Lung (tissue), 12 donors: ENCODE results near the gene PCSK6. TPM values are rescaled to one million over a fixed set of nuclear protein-coding genes. Genes with fewer than 3 reads are reported as not detected.

Experiments used
- ATAC-seq: fragments of 200-7000 bp; cut with Tn5 transposase; one replicate; pipeline ENCODE4 v1.9.1; 2020; ENCODE audit warnings: moderate number of reproducible peaks; ENCODE audit not compliant: insufficient read depth, low FRiP score
- DNase-seq, 3 donors: peaks; one replicate each; pipeline ENCODE4 v3.0.0-alpha.2; 2013 to 2017
- H3K27ac ChIP-seq, 2 donors: one replicate each; pipeline ENCODE4 v1.5.1; 2013; ENCODE audit warnings: mild to moderate bottlenecking in 2 of 2, moderate library complexity in 2 of 2, control low read depth in 1 of 2, inconsistent platforms in 1 of 2, low read depth in 1 of 2, low read length in 1 of 2
- H3K27me3 ChIP-seq, 3 donors: one replicate each; pipeline ENCODE4 v1.5.1; 2013; ENCODE audit warnings: low read length in 2 of 3; ENCODE audit not compliant: control insufficient read depth in 3 of 3, insufficient read depth in 3 of 3
- H3K36me3 ChIP-seq, 4 donors: one replicate each; pipeline ENCODE4 v1.5.1; 2013; ENCODE audit warnings: low read length in 4 of 4, mild to moderate bottlenecking in 1 of 4, moderate library complexity in 1 of 4; ENCODE audit not compliant: control insufficient read depth in 4 of 4, insufficient read depth in 4 of 4
- H3K4me1 ChIP-seq, 5 donors: one replicate each; pipeline ENCODE4 v1.5.1; 2013; ENCODE audit warnings: low read length in 5 of 5, mild to moderate bottlenecking in 2 of 5, moderate library complexity in 1 of 5; ENCODE audit not compliant: control insufficient read depth in 5 of 5, insufficient read depth in 5 of 5
- H3K4me3 ChIP-seq: one replicate; pipeline ENCODE4 v1.5.1; 2013; ENCODE audit warnings: mild to moderate bottlenecking, control low read depth, moderate library complexity
- H3K9ac ChIP-seq, 2 donors: one replicate each; pipeline ENCODE4 v1.5.1; 2013; ENCODE audit warnings: low read length in 2 of 2, control low read depth in 1 of 2; ENCODE audit not compliant: insufficient read depth in 1 of 2
- H3K9me3 ChIP-seq, 4 donors: one replicate each; pipeline ENCODE4 v1.5.1; 2013; ENCODE audit warnings: low read length in 3 of 4, mild to moderate bottlenecking in 1 of 4, moderate library complexity in 1 of 4; ENCODE audit not compliant: control insufficient read depth in 4 of 4, insufficient read depth in 3 of 4
- CTCF ChIP-seq: IDR thresholded peaks from 2 replicates; pipeline ENCODE4 v1.5.1; 2012; ENCODE audit warnings: mild to moderate bottlenecking; ENCODE audit errors: control extremely low read depth, extremely low read depth
- WGBS, 2 donors: extraction: QIAGEN DNeasy Blood & Tissue Kit; methylation state at CpG; one replicate each; pipeline ENCODE4 v1.1.7; 2013; 5-methylcytosine and 5-hydroxymethylcytosine counted together
- polyA plus RNA-seq, 2 donors: library from polyadenylated mRNA; stranded (reverse); fragments of 200-250 nt; gene quantifications; one replicate each; pipeline ENCODE4 v1.2.1, GENCODE V29; 2013
- total RNA-seq, 2 donors: library from RNA; depleted of rRNA in 1 of 2; stranded (reverse); fragments of >200 nt in 1 of 2; gene quantifications; one replicate each; pipeline ENCODE4 v1.2.1, GENCODE V29; 2014 to 2021
- donor health status: control.
- donor health status: control.
- donor health status: Bipolar disorder and iron deficiency.
- donor health status: healthy.
- donor health status: DM: yes; HTN: yes; CAD: no.

PCSK6 gene
- total and polyA plus RNA-seq, 4 donors: 4.6 to 41.0 (median 8.4) TPM

- DNase-seq: no peak
- peaks cover 0 to 7% (median 0%) of the 10 kb centered on the region in 4 donors for H3K9me3 ChIP-seq
- WGBS, 2 donors: 80 to 85% methylated on average over 9 of the region's 9 CpGs
- no peak for TF ChIP-seq CTCF
- H3K27ac ChIP-seq: no peak overlapping the region
- no peaks in the 10 kb centered on the region for H3K4me1 ChIP-seq
- H3K27me3 ChIP-seq: peaks cover 0 to 2% (median 0%) of the 10 kb centered on the region in 3 donors
- H3K36me3 ChIP-seq: no peaks in the 10 kb centered on the region
- no peak overlapping the region for H3K9ac ChIP-seq
- ATAC-seq: no peak
- H3K4me3 ChIP-seq: no peak overlapping the region
Observed at GRCh38 chr15:101329867-101330380, 159.6 kb downstream of the PCSK6 start.

- H3K27ac ChIP-seq: no peak overlapping the region
- H3K36me3 ChIP-seq: no peaks in the 10 kb centered on the region
- no peak overlapping the region for H3K4me3 ChIP-seq
- peaks cover 0 to 5% (median 0%) of the 10 kb centered on the region in 4 donors for H3K9me3 ChIP-seq
- TF ChIP-seq CTCF: no peak
- 85% methylated on average over 14 of the region's 14 CpGs for WGBS, 2 donors
- no peak for DNase-seq
- no peaks in the 10 kb centered on the region for H3K4me1 ChIP-seq
- peaks cover 0 to 2% (median 0%) of the 10 kb centered on the region in 3 donors for H3K27me3 ChIP-seq
- no peak for ATAC-seq
- no peak overlapping the region for H3K9ac ChIP-seq
Observed at GRCh38 chr15:101329309-101329863, 160.1 kb downstream of the PCSK6 start.

GRCh38 chr15:101328001-101328400, 161.5 kb downstream of the PCSK6 start:
- WGBS, 2 donors: 83 to 86% methylated on average over 14 of the region's 14 CpGs
- no peak for ATAC-seq

More at GRCh38 chr15:101328001-101328400, 161.5 kb downstream of the PCSK6 start:
- no peak for DNase-seq
- no peaks in the 10 kb centered on the region for H3K36me3 ChIP-seq
- no peak for TF ChIP-seq CTCF
- no peaks in the 10 kb centered on the region for H3K4me1 ChIP-seq
- no peak overlapping the region for H3K27ac ChIP-seq
- H3K9me3 ChIP-seq: peaks cover 0 to 2% (median 0%) of the 10 kb centered on the region in 4 donors
- no peak overlapping the region for H3K4me3 ChIP-seq
- H3K9ac ChIP-seq: no peak overlapping the region
- peaks cover 0 to 2% (median 0%) of the 10 kb centered on the region in 3 donors for H3K27me3 ChIP-seq
